Urothelium cell line (cell line): ENCODE measurements around the gene ITIH3.

Experiments
- DNase-seq: peaks from one replicate; pipeline ENCODE4 v3.0.0; 2011; ENCODE audit warnings: low spot score, mixed read lengths
- FAIRE-seq: peaks from 2 replicates; lab custom pipeline; 2011; peaks lifted over from hg19 to GRCh38; lab: Jason Lieb, UNC

The ITIH3 gene

DNA sequence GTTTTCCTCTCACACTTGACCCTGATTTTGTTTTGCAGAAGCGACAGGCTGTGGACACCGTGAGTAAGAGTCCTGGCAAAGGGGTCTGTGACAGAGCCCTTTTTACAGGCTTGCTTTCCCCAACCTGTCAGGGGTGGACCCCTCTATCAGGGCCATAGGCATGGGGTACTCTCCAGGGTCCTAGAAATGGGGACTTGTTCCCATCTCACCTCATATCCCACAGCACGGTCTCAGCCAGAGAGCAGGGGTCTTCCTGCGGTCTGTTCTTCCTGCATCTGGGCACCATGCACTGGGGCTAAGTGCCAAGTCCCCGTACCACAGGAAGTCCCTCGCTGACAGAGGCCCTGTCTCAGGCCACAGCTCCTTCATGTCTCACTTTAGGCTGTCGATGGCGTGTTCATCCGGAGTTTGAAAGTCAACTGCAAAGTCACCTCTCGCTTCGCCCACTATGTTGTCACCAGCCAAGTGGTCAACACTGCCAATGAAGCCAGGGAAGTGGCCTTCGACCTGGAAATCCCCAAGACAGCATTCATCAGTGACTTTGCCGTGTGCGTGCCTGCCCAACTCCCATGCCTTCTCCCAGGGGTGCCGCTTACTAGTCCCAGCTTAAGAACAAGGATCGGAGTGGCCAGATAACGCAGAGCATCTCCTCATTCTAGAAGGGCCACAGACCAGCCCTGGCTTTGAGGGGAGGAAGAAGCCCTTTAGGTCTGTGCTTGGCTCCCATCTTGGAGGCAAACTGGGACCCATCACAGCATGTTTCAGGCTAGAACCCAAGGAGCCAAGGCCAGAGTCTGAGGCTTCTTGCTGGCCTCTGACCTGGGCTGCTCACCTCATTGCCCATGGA is 16.4 kb upstream of the ITIH3 start:
- no peak for DNase-seq
- FAIRE-seq = no peak

GRCh38 chr3:52779011-52779836 is 15.4 kb upstream of the ITIH3 start:
- no peak for DNase-seq
- FAIRE-seq = no peak

DNA sequence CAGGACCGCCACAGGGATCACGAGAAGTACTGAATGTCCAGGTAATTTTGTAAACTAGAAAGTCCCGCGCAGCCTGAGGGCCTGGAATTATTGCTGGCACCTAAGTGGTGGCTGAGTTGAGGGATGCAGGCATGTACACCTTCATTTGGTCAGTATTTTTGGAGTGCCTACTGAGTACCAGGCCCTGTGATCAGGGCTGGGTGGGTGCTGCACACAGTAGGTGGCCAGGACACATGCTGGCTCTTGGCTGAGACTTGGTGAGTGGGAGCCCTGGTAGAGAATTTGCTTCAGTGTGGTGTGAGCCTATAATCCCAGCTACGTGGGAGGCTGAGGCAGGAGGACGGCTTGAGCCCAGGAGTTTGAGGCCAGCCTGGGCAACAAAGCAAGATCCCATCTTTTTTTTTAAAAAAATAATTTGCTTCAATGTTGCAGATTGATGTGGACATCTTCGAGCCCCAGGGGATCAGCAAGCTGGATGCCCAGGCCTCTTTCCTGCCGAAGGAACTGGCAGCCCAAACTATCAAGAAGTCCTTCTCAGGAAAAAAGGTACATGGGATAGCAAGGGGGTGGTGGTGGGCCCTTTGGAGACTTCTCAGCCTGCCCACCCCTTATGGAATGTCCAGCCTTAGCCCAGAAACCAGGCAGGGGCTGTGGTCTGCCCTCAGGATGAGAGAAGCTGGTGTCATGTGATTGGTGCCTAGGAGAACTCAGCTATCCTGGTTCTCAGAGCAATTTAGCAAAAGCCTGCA is 14.6 kb upstream of the ITIH3 start:
- DNase-seq = no peak
- no peak for FAIRE-seq

- DNase-seq (no peak), FAIRE-seq (no peak)
Measured at GRCh38 chr3:52781741-52782140, 12.9 kb upstream of the ITIH3 start.

DNA sequence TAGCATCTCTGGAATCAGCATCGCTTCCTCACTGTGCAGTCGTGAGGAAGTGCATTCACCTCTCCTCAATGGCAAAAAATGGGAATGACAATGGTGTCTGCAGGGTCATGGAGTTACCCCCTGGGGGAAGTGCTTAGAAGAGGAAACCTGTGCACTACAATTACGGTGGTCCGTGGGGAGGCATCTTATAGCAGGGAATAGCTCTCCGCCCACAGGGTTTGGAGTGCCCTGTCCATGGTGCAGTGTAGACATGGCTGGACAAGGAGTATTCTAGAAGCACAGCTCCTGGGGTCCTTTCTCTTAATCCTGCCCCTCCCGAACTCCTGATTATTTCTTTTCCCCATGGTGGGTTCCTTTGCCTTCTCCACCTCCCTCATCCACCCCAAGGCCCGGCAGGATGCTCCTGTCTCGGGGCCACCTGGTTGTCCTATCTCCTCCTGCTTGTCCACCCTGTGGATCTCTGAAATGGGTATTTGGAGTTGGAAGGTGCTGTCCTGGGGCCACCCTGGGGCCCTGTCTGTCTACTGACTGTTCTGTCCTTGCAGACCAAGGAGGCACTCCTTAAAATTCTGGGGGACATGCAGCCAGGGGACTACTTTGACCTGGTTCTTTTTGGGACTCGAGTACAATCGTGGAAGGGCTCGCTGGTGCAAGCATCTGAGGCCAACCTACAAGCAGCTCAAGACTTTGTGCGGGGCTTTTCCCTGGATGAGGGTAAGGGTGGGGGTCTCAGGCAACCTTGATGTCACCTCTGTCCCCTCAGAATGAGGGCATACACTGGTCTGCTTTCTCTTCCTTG is 12.0 kb upstream of the ITIH3 start:
- no peak for DNase-seq
- no peak for FAIRE-seq

DNA sequence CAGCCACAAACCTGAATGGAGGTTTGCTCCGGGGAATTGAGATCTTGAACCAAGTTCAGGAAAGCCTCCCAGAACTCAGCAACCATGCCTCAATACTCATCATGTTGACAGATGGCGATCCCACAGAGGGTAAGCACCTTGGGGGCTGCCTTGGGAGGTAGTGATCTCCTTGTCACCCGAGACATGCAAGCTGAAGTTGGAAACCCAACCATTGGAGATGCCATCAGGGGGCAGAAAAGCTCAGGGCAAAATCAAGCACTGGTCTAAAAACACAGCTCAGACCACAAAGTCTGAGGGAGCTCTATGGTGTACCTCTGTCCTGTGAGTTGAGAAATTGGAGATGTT is 11.4 kb upstream of the ITIH3 start:
- DNase-seq (no peak), FAIRE-seq (no peak)

GRCh38 chr3:52784021-52784621 is 10.5 kb upstream of the ITIH3 start:
- DNase-seq (no peak), FAIRE-seq (no peak)

DNA sequence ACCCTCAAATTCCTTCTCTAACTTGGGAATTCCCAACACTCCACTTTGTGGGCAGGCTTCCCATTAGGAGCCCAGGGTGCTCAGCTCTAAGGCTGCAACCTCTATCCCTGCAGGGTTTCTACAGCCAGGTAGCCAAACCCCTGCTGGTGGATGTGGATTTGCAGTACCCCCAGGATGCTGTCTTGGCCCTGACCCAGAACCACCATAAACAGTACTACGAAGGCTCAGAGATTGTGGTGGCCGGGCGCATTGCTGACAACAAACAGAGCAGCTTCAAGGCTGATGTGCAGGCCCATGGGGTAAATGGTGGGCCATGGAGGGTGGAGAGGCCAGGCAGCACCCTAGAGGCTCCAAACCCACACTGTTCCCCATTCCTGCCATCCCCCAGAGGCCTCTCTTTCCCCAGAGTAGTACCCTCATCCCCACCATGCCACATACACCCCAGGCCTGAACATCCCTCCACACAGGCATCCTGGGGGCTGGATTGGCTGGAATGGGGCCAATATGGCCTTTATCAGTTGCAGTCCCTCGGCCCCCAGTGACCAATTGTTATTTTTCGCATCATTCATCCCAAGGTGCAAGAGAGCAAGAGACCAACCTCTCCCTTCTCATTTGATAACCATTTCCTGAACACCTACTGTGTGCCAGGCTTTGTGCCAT is 9.5 kb upstream of the ITIH3 start:
- DNase-seq = no peak
- FAIRE-seq = no peak

GRCh38 chr3:52786330-52787215 is 8.0 kb upstream of the ITIH3 start:
- DNase-seq (no peak), FAIRE-seq (no peak)

GRCh38 chr3:52787246-52787645 is 7.3 kb upstream of the ITIH3 start:
- FAIRE-seq (no peak), DNase-seq (no peak)

GRCh38 chr3:52787672-52788625 is 6.6 kb upstream of the ITIH3 start:
- FAIRE-seq (no peak), DNase-seq (no peak)

DNA sequence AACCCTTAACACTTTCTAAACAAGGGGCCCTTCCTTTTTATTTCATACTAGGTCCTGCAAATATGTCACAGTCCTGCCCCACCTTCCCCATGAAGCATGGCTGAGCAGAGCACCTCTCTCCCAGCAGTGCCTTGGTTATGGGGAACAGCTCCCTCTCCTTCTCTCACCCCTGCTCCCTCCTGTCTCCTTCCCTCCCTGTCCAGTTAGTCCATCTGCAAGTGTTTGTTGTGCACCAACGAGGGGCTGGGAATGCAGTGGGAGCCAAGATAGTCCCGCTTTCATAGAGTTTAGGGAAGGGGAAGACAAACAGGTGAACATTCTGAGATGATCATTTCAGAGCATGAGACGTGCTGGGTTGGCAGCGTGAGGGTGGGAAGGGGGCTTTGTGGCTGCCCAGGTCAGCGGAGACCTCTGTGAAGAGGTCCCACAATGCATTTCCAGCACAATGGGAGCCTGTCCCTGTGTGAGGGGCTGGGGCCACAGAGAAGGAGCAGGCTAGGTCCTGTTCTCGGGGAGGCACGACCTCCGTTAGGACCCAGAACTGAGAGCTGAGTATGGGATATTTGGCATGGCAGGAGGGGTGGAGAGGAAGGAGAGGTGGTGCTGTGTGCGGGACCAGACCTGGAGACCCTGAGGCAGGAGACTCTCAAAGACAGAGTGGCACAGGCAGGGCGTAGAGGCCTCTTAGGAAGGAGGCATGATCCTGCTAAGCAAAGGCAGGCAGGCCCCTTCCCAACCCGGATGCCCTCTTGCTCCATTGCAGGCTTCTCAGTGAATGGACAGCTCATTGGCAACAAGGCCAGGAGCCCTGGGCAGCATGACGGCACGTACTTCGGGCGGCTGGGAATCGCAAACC is 5.5 kb upstream of the ITIH3 start:
- DNase-seq (no peak), FAIRE-seq (no peak)

GRCh38 chr3:52789746-52790040 is 4.9 kb upstream of the ITIH3 start:
- FAIRE-seq (no peak), DNase-seq (no peak)

- FAIRE-seq = no peak
- DNase-seq = no peak
Measured at GRCh38 chr3:52790337-52790736, 4.3 kb upstream of the ITIH3 start.

- no peak for DNase-seq
- FAIRE-seq = no peak
Measured at GRCh38 chr3:52790741-52791140, 3.9 kb upstream of the ITIH3 start.

- no peak for DNase-seq
- no peak for FAIRE-seq
Measured at GRCh38 chr3:52791366-52791765, 3.2 kb upstream of the ITIH3 start.

DNA sequence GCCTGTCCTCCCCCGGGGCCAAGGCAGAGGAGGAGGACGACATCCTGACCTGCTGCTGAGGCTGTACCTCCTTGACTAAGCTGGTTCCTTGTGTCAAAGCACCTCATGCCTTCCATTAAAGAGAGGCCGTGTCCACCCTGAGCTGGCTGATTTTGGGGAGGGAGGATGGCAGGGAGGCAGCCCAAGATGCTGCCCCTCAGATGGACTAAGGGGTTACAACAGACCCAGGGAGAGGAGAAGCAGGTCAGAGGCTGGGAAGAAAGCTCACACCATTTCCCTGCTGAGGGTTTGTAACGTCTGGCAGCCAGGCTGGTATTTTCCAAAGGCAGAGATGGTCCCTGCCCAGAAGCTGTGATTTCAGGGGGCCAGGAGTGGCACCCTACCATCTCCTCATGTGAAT is 2.7 kb upstream of the ITIH3 start:
- no peak for FAIRE-seq

More for the DNA sequence above, 2.7 kb upstream of the ITIH3 start:
- no peak for DNase-seq
